Loucy (cell line): ENCODE results near the gene ARHGEF33.

ENCODE experiments used
- EZH2phosphoT487 ChIP-seq: fragments of 200-600 bp; IDR thresholded peaks from 2 replicates; pipeline ENCODE4 v1.6.1; 2018; ENCODE audit warnings: antibody characterized with exemption, mild to moderate bottlenecking, moderate library complexity, borderline replicate concordance
- TF ChIP-seq, protein P1 (sequence below): fragments of 200-600 bp; sonication (generic); conservative IDR thresholded peaks from 2 replicates; pipeline ENCODE4 v1.5.1; 2014; ENCODE audit warnings: mild to moderate bottlenecking, antibody characterized with exemption, low read length

DNA sequence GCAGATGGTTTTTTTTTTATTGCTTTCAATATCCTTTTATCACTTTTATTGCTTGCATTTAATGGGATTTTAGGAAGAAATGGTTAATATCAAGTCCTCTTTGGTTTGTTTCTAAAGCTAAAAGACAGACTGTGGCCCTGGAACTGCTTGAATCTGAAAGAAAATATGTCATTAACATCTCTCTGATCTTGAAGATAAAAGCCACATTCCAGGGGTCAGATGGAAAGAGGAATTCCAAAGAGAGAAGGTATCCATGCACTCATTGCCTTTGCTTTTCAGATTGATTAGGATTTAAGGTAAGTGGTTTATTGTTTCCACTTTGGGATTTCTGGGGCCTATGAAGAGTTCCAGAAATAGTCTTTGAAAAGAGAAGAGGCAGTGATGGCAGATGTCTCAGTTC is 54.1 kb downstream of the ARHGEF33 start:
- TF ChIP-seq EZH2phosphoT487 = no peak
- TF ChIP-seq, protein P1, sequence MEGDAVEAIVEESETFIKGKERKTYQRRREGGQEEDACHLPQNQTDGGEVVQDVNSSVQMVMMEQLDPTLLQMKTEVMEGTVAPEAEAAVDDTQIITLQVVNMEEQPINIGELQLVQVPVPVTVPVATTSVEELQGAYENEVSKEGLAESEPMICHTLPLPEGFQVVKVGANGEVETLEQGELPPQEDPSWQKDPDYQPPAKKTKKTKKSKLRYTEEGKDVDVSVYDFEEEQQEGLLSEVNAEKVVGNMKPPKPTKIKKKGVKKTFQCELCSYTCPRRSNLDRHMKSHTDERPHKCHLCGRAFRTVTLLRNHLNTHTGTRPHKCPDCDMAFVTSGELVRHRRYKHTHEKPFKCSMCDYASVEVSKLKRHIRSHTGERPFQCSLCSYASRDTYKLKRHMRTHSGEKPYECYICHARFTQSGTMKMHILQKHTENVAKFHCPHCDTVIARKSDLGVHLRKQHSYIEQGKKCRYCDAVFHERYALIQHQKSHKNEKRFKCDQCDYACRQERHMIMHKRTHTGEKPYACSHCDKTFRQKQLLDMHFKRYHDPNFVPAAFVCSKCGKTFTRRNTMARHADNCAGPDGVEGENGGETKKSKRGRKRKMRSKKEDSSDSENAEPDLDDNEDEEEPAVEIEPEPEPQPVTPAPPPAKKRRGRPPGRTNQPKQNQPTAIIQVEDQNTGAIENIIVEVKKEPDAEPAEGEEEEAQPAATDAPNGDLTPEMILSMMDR = no peak
